H9 (cell line): ENCODE data around the gene LRRC45. TPM values are rescaled to one million over a fixed set of nuclear protein-coding genes. Genes with fewer than 3 reads are reported as not detected.

Experiments
- DNase-seq: peaks from one replicate; pipeline ENCODE4 v3.0.0-alpha.2; 2017
- H2AFZ ChIP-seq: one replicate; pipeline ENCODE4 v1.6.1; 2013; ENCODE audit warnings: mild to moderate bottlenecking, low read length, control low read depth, moderate library complexity
- H2AK5ac ChIP-seq: 2 replicates; pipeline ENCODE4 v1.6.1; 2013; ENCODE audit warnings: low read length, control low read depth, mixed read lengths; ENCODE audit not compliant: insufficient read length
- H2BK120ac ChIP-seq: one replicate; pipeline ENCODE4 v1.6.1; 2013; ENCODE audit warnings: low read depth, mild to moderate bottlenecking, low read length, control low read depth, inconsistent platforms; ENCODE audit not compliant: poor library complexity, severe bottlenecking
- H2BK12ac ChIP-seq: 2 replicates; pipeline ENCODE4 v1.6.1; 2013; ENCODE audit warnings: low read length, control low read depth, mixed read lengths, low read depth; ENCODE audit not compliant: insufficient read length
- H2BK15ac ChIP-seq: 2 replicates; pipeline ENCODE4 v1.6.1; 2013; ENCODE audit warnings: low read depth, low read length, control low read depth
- H2BK20ac ChIP-seq: one replicate; pipeline ENCODE4 v1.6.1; 2013; ENCODE audit warnings: low read depth, mild to moderate bottlenecking, low read length, control low read depth, inconsistent platforms; ENCODE audit not compliant: poor library complexity, severe bottlenecking
- H2BK5ac ChIP-seq: 2 replicates; pipeline ENCODE4 v1.6.1; 2013; ENCODE audit warnings: low read length, control low read depth, mixed read lengths; ENCODE audit not compliant: insufficient read length
- H3K14ac ChIP-seq: 2 replicates; pipeline ENCODE4 v1.6.1; 2013; ENCODE audit warnings: low read length, control low read depth; ENCODE audit not compliant: insufficient read depth
- H3K18ac ChIP-seq: 2 replicates; pipeline ENCODE4 v1.6.1; 2013; ENCODE audit warnings: low read depth, mild to moderate bottlenecking, mixed read lengths, low read length, control low read depth; ENCODE audit not compliant: insufficient read length
- H3K23ac ChIP-seq: 2 replicates; pipeline ENCODE4 v1.6.1; 2013; ENCODE audit warnings: low read length, control low read depth, mixed read lengths, low read depth; ENCODE audit not compliant: insufficient read length
- H3K23me2 ChIP-seq: 2 replicates; pipeline ENCODE4 v1.6.1; 2013; ENCODE audit warnings: low read depth, mild to moderate bottlenecking, mixed read lengths, low read length, control low read depth; ENCODE audit not compliant: insufficient read length, poor library complexity, severe bottlenecking
- H3K27ac ChIP-seq: 2 replicates; pipeline ENCODE4 v1.5.1; 2013; ENCODE audit warnings: low read length, control low read depth, mixed read lengths, low read depth; ENCODE audit not compliant: insufficient read length
- H3K27me3 ChIP-seq: 2 replicates; pipeline ENCODE4 v1.6.1; 2013; ENCODE audit warnings: low read length, control low read depth, inconsistent platforms; ENCODE audit not compliant: insufficient read depth
- H3K4ac ChIP-seq: 2 replicates; pipeline ENCODE4 v1.6.1; 2013; ENCODE audit warnings: low read depth, mild to moderate bottlenecking, control low read depth, inconsistent platforms, low read length, moderate library complexity
- H3K4me1 ChIP-seq: 2 replicates; pipeline ENCODE4 v1.6.1; 2013; ENCODE audit warnings: low read length, control low read depth, inconsistent platforms; ENCODE audit not compliant: insufficient read depth
- H3K4me2 ChIP-seq: 2 replicates; pipeline ENCODE4 v1.6.1; 2013; ENCODE audit warnings: low read length, control low read depth, mixed read lengths; ENCODE audit not compliant: insufficient read length, insufficient read depth
- H3K56ac ChIP-seq: 2 replicates; pipeline ENCODE4 v1.6.1; 2013; ENCODE audit warnings: low read depth, mild to moderate bottlenecking, mixed read lengths, low read length, control low read depth; ENCODE audit not compliant: insufficient read length
- H3K79me1 ChIP-seq: 2 replicates; pipeline ENCODE4 v1.6.1; 2013; ENCODE audit warnings: low read depth, mild to moderate bottlenecking, moderate library complexity, low read length, control low read depth, inconsistent platforms; ENCODE audit not compliant: insufficient read depth, poor library complexity, severe bottlenecking
- H3K79me2 ChIP-seq: 2 replicates; pipeline ENCODE4 v1.6.1; 2013; ENCODE audit warnings: low read length, control low read depth, inconsistent platforms; ENCODE audit not compliant: insufficient read depth
- H3K9ac ChIP-seq: 2 replicates; pipeline ENCODE4 v1.6.1; 2013; ENCODE audit warnings: low read length, control low read depth, mixed read lengths; ENCODE audit not compliant: insufficient read length; ENCODE audit errors: extremely low read depth
- H3K9me3 ChIP-seq: one replicate; pipeline ENCODE4 v1.6.1; 2013; ENCODE audit warnings: low read depth, low read length, inconsistent platforms; ENCODE audit not compliant: control insufficient read depth
- H3T11ph ChIP-seq: one replicate; pipeline ENCODE4 v1.6.1; 2013; ENCODE audit warnings: mild to moderate bottlenecking, low read length, control low read depth, inconsistent platforms
- H4K20me1 ChIP-seq: one replicate; pipeline ENCODE4 v1.6.1; 2013; ENCODE audit not compliant: control insufficient read depth, insufficient read length, insufficient read depth
- H4K5ac ChIP-seq: 2 replicates; pipeline ENCODE4 v1.6.1; 2013; ENCODE audit warnings: low read depth, mild to moderate bottlenecking, mixed read lengths, low read length, control low read depth; ENCODE audit not compliant: insufficient read length
- H4K8ac ChIP-seq: replicated peaks from 2 replicates; pipeline ENCODE4 v1.6.1; 2013; ENCODE audit warnings: low read length, control low read depth, mixed read lengths, low read depth; ENCODE audit not compliant: insufficient read length
- H4K91ac ChIP-seq: 2 replicates; pipeline ENCODE4 v1.6.1; 2013; ENCODE audit warnings: low read depth, mild to moderate bottlenecking, moderate library complexity, mixed read lengths, low read length, control low read depth; ENCODE audit not compliant: insufficient read length
- H3K27ac Mint-ChIP-seq, 3 experiments: 2 replicates in 2 of 3; 3 replicates in 1 of 3; pipeline ENCODE4 v1.8.0; 2020 to 2021; ENCODE audit warnings: mixed read lengths in 3 of 3, mild to moderate bottlenecking in 1 of 3, moderate library complexity in 1 of 3
- H3K27me3 Mint-ChIP-seq: 2 replicates; pipeline ENCODE4 v1.8.0; 2021; ENCODE audit warnings: low read depth, mild to moderate bottlenecking, moderate library complexity, mixed read lengths
- H3K36me3 Mint-ChIP-seq, 3 experiments: 2 replicates in 2 of 3; 3 replicates in 1 of 3; pipeline ENCODE4 v1.8.0; 2020 to 2021; ENCODE audit warnings: low read depth in 3 of 3, mixed read lengths in 3 of 3; ENCODE audit not compliant: insufficient read depth in 1 of 3
- H3K4me1 Mint-ChIP-seq, 2 experiments: 2 replicates each; pipeline ENCODE4 v1.8.0; 2020; ENCODE audit warnings: mixed read lengths in 2 of 2
- H3K4me3 Mint-ChIP-seq, 2 experiments: 2 replicates in 1 of 2; 3 replicates in 1 of 2; pipeline ENCODE4 v1.8.0; 2020 to 2021; ENCODE audit warnings: mild to moderate bottlenecking in 2 of 2, mixed read lengths in 2 of 2, moderate library complexity in 1 of 2
- H3K9me3 Mint-ChIP-seq, 2 experiments: 2 replicates in 1 of 2; 3 replicates in 1 of 2; pipeline ENCODE4 v1.8.0; 2020; ENCODE audit warnings: mild to moderate bottlenecking in 2 of 2, mixed read lengths in 2 of 2, moderate library complexity in 1 of 2
- total RNA-seq: library from RNA; stranded (reverse); gene quantifications from 2 replicates; pipeline ENCODE4 v1.2.1, GENCODE V29; 2021
- TF ChIP-seq, protein P1 (sequence below): fragments of 200-600 bp; sonication (generic); conservative IDR thresholded peaks from 3 replicates; pipeline ENCODE4 v1.8.0; 2021; ENCODE audit warnings: antibody characterized with exemption, mild to moderate bottlenecking

LRRC45 gene
- total RNA-seq, 1 experiment from 2014 or later, result 28.7 TPM

- peaks cover 0 to 2% (median 0%) of the 10 kb centered on the region in 3 experiments; a peak in 2 of 7 replicates for H3K36me3 Mint-ChIP-seq
- H3K4me1 Mint-ChIP-seq, result peaks cover 4 to 5% of the 10 kb centered on the region in 2 experiments
These were observed 47.5 kb downstream of the LRRC45 start for GRCh38 chr17:82070611-82071010.

More at GRCh38 chr17:82070611-82071010, 47.5 kb downstream of the LRRC45 start:
- Histone ChIP-seq H3K9me3 (no peaks in the 10 kb centered on the region), H3K27ac (no peak overlapping the region), H3K4ac (no peak overlapping the region), H3K56ac (no peak overlapping the region), H3K4me2 (no peak overlapping the region), H3K14ac (no peak overlapping the region), H2AK5ac (no peak overlapping the region), H3K18ac (no peak overlapping the region), H4K20me1 (no peaks in the 10 kb centered on the region), H4K8ac (no peak overlapping the region), H2BK5ac (no peak overlapping the region), H2AFZ (no peak overlapping the region), H2BK12ac (no peak overlapping the region), H3K4me1 (no peaks in the 10 kb centered on the region), H2BK20ac (no peak overlapping the region), H4K5ac (no peak overlapping the region), H3T11ph (no peak overlapping the region), H3K79me2 (no peaks in the 10 kb centered on the region), H3K27me3 (no peaks in the 10 kb centered on the region), H3K23me2 (peaks cover 6% of the 10 kb centered on the region), H3K23ac (no peak overlapping the region), H3K9ac (no peak overlapping the region), H3K79me1 (no peaks in the 10 kb centered on the region), H4K91ac (no peak overlapping the region), H2BK120ac (no peak overlapping the region), H2BK15ac (no peak overlapping the region)
- Mint-ChIP-seq H3K27me3 (peaks cover 38% of the 10 kb centered on the region), H3K4me3 (no peak overlapping the region), H3K9me3 (no peaks in the 10 kb centered on the region; a peak in 1 of 5 replicates), H3K27ac (no peak overlapping the region)
- TF ChIP-seq, protein P1, sequence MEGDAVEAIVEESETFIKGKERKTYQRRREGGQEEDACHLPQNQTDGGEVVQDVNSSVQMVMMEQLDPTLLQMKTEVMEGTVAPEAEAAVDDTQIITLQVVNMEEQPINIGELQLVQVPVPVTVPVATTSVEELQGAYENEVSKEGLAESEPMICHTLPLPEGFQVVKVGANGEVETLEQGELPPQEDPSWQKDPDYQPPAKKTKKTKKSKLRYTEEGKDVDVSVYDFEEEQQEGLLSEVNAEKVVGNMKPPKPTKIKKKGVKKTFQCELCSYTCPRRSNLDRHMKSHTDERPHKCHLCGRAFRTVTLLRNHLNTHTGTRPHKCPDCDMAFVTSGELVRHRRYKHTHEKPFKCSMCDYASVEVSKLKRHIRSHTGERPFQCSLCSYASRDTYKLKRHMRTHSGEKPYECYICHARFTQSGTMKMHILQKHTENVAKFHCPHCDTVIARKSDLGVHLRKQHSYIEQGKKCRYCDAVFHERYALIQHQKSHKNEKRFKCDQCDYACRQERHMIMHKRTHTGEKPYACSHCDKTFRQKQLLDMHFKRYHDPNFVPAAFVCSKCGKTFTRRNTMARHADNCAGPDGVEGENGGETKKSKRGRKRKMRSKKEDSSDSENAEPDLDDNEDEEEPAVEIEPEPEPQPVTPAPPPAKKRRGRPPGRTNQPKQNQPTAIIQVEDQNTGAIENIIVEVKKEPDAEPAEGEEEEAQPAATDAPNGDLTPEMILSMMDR, result no peak
- no peak for DNase-seq
